Stimulated activated CD8-positive, alpha-beta memory T cell treated with anti-CD3 and anti-CD28 coated beads, Interleukin-12 subunit alpha, Interleukin-12 subunit beta, amount 100 ng/mL, for 24 hours (primary cell): ENCODE data around the gene FCER2.

Source experiments
- DNase-seq: peaks from one replicate; pipeline ENCODE4 v3.0.0-alpha.2; 2020; ENCODE audit errors: extremely low read depth

Gene FCER2

DNA sequence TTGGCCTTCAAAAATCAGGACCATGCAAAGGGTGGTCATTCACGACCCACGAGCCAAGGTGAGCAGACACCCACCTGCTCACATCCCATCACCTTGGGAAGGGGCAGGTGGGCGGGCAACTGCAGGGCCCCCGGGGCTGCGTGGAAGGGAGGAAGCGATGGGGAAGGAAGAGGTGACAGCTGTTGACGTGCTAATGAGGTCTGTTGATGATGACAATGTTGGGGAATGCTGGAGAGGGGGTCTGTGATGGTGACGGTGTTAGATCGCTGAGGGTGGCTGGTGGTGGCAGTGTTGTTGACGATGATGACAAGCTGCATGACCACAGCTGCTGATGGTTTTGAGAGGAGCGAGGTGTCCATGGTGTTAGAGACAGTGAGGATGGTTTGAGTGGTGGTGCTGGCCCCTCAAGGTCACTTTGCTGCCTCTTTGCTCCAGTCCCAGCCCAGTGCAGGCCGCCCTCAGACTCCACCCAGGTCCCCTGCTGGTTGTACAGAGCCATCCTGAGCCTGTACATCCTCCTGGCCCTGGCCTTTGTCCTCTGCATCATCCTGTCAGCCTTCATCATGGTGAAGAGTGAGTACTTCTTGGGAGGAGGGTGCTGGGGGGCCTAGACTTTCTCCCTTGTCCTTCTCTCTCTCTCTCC lies 24.1 kb downstream of the FCER2 start:
- no peak for DNase-seq

DNA sequence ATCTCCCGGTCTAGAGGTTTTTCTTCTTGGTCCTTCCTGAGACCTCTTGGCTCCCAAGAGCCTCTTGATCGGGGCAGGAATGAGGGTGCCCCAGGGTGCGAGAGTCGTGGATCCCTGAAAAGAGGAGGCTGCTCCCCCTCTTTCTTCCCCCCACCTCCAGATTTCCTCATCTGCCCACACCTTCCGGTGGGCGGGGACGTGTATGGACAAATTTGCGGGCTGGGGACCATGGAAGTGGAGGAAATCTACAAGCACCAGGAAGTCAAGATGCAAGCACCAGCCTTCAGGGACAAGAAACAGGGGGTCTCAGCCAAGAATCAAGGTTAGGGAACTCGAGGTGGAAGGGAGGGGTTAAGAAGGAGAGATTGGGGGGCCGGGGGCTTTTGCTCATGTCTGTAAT lies 25.1 kb downstream of the FCER2 start, which contains the start of gene MCEMP1:
TSS of gene MCEMP1 (plus strand) at position 237 of the 400 bp plus-strand sequence. CDS start at position 268, 31 bp downstream.
- DNase-seq = no peak

DNA sequence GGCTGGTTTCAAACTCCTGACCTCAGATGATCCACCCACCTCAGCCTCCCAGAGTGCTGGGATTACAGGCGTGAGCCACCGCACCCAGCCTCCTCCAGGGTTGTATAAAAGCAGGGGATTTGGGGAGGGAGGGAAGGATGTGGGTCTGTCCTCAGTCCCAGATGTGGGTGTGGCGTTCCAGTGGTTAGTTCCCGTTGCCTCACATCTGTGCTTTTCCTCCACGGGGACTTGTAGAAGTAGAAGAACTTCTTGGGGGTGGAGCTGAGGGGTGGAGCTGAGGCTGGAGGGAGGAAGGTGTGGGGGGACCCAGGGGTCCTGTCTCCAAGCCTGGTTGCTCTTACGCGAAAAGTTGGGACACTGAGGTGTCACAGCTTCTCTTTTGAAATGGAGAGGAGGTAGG lies 25.6 kb downstream of the FCER2 start:
- no peak for DNase-seq

DNA sequence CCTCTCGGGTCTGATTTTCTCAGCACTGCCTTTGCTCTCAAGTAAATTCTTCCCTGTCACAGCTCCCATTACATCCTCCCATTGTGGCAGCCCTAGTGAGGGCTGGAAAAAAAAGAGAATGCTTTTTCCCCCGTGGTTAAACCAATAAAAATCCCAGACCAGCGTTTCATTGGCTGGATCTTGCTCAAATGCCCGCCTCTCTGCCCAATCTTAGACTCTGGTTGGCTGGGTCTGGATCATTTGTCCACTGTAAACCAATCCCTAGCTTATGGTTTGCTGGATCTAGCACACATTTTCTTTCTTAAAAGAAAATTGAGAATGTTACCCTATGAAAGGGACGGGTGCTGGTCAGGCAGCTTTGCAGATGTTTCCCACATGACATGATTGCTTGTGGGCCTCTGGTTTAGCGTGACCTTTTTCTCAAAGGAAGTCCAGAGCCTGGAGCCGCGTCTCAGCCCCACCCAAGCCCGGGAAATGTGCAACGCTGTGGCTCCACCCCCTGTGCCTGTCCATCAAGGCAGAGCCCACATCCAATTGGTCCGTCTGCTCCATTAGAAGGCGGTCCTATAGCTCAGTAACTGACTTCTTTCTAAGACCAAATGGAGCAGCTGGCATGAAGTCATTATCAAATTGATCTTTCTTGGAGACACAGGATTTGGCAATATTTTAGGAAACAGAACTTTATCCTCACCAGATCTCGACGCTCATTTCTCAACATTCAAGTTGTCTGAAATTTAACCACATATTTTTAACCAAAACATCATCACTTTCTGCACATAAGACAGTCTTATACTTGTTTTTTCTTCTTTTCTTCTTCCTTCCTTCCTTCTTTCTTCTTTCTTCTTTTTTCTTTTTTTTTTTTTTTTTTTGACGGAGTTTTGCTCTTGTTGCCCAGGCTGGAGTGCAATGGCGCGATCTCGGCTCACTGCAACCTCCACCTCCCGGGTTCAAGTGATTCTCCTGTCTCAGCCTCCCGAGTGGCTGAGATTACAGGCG lies 27.6 kb downstream of the FCER2 start:
- no peak for DNase-seq

DNA sequence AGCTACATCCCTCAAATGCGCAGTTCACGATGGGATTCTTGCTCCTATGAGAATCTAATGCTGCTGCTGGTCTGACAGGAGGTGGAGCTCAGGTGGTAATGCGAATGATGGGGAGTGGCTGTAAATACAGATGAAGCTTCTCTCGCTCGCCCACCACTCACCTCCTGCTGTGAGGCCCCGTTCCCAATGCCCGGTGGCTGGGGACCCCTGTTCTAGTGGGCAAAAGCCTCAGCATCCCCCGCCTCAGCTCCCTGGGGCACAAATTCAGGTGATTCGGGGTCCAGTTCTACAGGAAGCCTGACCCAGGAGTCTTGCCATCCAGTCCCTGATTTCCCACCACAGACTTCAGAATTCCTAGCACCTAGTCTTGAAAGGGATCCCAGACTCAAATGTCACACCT lies 29.4 kb downstream of the FCER2 start:
- DNase-seq = no peak

DNA sequence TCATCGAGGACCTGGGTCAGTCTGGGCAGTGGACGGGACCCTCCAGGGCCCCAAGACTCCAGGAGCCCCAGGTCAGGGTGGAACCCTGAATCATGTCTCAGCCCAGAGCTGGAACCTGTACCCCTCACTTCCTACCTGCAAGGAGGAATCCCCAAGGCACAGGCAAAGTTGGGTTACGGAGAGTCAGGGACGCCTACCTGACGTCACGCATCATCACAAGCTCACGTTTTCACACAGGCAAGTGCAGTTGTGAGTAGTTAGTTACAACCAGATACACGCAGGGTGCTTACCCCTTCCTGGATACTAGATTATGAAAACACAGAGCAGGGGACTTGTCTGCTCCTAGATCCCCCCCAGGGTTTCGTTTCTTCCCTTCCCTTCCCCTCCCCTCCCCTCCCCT lies 31.1 kb downstream of the FCER2 start:
- no peak for DNase-seq

DNA sequence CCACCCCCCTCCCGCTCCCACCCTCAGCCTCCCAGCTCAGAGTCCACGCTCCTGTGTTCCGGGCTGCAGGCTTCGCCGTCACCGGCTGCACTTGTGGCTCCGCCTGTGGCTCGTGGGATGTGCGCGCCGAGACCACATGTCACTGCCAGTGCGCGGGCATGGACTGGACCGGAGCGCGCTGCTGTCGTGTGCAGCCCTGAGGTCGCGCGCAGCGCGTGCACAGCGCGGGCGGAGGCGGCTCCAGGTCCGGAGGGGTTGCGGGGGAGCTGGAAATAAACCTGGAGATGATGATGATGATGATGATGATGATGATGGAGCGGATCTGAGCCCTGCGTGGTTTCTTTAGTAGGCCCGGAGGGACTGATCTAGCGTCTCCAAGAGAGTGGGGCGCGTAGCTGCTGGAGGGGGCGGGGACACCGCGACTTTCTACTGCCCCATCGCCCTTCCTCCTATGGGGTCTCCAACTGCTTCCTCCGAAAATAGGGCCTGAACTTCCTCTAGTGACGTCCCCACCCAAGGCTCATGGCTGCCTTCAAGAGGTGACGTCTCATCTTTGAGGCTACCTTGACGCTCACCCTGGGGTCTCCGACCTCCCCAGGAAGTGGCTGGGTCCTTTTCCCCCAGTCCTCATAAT lies 31.7 kb downstream of the FCER2 start:
- no peak for DNase-seq

DNA sequence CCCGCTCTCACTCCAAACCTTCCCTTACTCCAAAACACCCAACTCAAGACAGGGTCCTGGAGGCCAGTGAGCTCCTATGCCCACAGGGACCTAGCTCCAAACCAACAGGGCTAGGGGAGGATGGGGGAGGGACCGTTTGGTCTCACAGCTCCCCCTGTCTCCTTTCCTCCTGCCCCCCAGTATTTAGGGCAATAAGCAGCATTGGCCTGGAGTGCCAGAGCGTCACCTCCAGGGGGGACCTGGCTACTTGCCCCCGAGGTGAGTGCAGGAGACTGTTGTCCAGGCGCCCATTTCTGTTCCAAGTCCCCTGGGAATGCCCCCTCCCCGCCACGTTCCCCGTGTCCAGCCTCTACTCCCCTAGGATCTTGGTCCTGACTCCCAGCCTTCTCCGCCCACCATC lies 32.3 kb downstream of the FCER2 start:
- no peak for DNase-seq

DNA sequence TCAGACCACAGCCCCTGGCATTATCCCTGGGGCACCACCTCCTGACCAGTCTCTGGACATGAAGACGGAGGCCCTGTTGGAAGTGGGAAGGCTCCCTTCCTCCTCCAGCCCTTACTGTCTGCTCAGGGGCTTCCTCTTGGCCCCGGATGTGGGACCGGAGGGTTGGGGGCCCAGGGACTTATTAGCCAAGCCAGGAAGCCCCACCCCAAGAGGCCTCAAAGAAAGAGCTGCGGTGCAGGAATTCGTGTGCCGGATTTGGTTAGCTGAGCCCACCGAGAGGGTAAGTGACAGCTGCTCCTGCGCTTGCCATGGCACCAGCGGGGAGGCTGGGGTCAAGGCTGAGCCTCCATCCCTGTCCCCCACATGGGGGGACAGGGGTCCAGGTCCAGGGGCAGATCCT lies 33.1 kb downstream of the FCER2 start, which contains the start of gene RETN:
TSS of gene RETN (plus strand) at position 208 of the 400 bp plus-strand sequence. CDS start 278 bp downstream, outside the sequence.
- no peak for DNase-seq

DNA sequence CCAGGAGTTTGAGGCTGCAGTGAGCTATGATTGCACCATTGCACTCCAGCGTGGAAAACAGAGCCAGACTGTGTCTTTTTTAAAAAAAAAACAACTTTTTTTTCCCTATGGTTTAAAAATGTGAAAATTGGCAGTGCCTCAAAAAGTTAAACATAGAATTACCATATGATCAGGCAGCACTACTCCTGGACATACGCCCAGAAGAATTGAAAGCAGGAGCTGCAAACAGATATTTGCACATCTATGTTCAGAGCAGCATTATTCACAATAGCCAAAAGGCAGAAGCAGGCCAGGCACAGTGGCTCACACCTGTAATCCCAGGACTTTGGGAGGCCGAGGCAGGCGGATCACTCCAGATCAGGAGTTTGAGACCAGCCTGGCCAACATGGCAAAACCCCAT lies 36.9 kb downstream of the FCER2 start:
- DNase-seq = no peak

DNA sequence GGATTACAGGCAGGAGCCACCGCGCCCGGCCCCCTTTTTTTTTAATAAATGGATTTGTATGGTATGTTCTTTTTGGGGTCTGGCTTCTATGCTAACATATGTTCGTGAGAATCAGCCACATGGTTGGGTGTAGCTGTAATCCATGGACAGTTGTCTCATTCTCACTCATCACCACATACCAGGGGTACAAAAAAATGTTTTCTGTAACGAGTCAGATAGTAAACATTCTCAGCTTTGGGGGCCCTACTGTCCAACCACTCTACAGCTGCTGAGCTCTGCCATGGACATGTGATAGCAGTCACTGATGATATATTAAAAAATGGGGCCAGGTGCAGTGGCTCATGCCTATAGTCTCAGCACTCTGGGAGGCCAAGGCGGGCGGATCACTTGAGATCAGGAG lies 38.2 kb downstream of the FCER2 start:
- no peak for DNase-seq

DNA sequence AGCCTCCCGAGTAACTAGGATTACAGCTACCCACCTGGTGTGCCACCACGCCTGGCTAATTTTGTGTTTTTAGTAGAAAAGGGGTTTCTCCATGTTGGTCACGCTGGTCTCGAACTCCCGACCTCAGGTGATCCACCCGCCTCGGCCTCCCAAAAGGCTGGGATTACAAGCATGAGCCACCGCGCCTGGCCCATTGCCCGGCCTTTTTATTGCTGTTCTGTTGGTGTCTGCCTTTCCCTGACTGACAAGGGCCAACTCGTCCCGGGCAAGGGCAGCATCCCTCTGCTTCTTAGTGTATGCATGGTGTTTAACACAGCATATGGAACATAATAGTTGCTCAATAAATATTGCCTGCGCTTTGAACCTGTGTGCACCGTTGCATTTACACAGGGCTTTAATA lies 39.3 kb downstream of the FCER2 start:
- no peak for DNase-seq

DNA sequence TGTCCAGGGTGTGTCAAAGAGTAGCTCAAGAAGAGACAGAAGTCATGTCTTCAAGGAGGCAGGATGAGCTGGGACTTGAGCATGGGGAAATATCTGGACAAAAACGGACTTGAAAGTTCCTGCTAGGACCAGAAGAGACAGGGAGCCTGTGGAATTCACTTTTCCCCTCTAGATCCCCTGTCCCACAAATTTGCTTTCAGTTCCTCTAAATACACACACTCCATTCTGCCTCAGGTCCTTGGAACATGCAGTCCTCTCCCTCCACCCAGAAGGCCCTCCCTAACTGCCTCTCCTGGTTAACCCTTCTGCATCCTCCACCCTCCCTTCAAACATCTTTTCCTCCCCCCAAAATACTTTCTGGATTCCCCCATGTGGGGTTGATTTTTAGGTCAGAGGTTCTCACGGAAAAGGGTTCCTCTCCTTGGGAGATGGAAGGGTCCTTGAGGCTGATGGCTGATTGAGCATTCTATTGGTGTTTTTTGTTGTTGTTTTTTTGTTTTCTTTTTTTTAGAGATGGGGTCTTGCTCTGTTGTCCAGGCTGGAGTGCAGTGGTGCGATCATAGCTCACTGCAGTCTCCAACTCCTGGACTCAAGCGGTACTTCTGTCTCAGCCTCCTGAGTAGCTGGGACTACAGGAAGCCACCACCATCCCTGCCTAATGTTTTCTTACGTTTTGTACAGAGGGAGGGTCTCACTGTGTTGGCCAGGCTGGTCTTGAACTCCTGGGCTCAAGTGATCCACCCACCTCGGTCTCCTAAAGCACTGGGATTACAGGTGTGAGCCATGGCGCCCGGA lies 40.0 kb downstream of the FCER2 start:
- no peak for DNase-seq

DNA sequence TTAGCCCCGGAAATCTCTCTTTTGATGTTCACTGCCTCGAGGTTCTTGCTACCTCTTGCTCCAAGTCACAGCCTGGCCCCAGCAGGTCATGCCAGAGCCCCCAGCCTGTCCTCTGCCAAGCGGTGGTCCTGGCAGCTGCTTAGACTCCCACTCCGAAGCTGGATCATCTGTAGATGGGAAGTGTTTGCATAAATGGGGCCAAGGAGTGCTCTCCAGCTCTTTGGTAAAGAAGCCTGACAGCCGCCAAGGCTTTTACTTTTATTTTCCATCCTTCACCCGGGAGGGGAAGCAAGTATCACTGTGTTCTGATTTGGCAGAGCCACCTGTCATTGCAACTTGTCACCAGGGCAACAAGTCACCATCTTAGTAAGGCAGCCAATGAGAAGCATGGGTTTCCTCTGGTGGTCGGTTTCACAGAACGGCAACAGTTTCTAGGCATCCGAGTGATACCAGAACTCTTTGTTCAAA lies 43.7 kb downstream of the FCER2 start:
- DNase-seq = no peak

DNA sequence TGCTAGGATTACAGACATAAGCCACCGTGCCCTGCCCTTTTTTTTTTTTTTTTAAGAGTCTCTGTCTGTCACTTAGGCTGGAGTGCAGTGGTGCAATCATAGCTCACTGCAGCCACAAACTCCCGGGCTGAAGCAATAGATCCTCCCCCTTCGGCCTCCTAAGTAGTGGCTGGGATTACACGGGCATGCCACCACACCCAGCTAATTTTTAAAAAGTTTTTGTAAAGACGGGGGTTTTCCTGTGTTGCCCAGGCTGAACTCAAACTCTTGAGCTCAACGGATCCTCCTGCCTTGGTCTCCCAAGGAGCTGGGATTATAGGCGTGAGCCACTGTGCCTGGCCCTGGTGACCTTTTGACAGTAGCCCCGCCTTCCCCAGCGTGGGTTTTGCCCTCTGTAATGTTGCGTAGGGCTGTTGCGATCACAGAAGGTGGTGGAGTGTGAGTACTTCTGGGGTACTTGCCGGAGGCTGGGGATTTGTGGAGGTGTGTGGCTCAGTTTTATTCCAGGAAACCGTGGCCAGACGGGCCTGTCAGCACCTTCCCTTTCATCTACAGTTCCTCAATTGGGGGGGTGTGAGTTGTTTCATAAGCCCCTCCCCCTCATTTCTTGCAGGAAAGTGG lies 44.7 kb downstream of the FCER2 start:
- DNase-seq = no peak

DNA sequence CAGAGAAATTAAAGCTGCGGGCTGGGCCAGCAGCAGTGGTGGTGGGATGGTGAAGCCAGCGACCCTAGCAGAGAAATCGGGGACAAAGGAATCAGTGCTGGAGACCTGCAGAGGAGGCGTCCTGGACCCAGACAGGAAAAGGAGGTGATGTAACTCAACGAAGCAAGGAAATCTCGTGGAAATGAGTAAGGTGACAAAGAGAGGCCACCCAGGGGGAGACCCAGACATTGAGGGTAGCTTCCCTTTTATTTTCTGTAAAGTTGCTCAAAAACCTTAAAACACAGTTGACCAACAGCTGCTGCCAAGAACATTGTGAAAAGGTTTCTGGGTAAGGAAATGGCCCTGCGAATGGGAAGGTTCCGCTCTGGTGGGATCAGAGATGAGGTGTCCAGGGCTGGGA lies 46.4 kb downstream of the FCER2 start:
- DNase-seq = no peak

DNA sequence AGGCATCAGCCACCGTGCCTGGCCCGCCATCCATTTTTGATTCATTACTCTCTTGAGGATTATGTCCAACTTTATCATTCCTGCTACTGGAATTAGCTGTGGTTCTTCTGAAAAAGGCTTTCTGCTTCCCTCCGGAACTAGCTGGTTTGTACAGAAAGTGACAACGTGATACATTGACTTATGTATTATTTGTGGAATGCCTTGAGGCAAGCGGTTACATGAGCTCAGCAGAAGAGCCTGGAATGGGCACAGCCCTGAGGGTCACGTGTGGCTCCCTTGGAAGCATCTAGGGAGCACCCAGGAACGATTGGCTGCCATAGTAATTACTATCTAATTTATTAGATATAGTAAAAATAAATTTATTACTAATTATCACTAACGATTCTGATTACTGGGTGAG lies 47.5 kb downstream of the FCER2 start:
- no peak for DNase-seq

DNA sequence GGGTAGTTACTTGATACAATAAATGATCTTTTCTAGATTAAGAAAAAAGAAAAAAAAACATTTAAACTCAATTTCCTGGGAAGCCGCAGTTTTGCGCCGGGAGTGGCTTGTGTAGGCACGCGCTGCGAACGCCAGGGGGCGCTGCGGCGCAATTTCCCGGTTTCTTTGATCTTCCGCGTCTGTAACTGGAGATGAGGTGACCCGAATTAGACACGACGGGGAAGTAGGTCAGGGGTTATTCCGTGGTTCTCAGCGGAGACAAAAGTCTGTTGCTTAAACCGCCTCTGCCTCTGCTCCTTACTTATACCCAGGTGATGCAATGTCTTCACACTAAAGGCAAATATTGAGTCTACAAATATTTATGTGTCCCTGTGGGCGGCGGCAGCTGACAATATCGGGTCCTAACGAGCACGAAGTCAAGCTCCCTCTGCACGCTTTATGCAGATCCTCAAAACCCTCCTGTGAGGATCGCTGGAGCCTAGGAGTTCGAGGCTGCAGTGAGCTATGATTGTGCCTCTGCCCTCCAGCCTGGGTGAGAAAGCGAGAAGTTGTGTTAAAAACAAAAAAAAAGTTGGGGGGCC lies 49.8 kb downstream of the FCER2 start:
- no peak for DNase-seq

DNA sequence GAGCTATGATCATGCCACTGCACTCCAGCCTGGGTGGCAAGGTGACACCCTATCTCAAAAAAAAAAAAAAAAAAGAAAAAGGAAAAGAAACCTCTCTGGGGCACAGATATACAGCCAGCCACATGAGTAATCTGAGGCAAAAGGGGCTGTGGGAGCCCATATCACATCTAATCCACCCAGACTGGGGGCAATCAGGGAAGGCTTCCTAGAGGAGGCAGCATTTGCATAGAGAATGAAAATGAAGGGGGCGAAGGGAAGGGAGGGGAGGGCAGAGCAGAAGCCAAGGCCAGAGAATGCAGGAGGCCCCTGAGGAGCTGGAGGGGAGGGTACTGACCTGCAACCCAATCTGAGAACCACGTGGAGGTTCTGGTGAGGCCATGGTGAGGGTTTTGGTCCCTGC lies 51.8 kb downstream of the FCER2 start:
- DNase-seq = no peak

DNA sequence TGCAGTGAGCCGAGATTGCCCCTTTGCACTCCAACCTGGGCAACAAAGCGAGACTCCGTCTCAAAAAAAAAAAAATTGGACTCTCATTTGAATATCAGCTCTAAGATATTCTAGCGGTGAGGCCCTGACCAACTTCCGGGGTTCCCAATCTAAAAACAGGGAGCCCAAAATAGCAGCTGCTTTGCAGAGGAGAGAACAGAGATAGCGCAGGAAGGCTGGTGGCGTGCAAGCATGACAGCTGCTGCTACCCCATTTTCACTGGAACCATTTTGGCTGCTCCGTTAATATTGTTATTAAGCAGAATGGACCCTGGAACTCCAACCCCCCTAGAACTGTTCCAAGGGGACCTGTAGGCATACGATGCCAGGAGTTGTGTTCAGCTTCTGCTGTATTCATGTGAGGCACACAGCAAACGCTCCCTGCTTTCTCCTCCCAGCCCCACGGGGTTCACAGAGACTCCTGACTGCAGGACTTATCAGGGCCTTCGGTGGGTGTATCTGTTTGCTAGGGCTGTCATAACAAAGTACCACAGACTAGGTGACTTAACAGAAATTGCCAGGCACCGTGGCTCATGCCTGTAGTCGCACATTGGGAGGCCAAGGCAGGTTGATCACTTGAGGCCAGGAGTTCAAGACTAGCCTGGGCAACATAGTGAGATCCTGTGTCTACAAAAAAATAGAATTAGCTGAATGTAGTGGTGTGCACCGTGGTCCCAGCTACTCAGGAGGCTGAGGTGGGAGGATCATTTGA lies 53.5 kb downstream of the FCER2 start:
- DNase-seq = no peak
